ENCODE measurements around the gene NFAT5. TPM values are rescaled to one million over a fixed set of nuclear protein-coding genes. Genes with fewer than 3 reads are reported as not detected.

NFAT5 gene
- total RNA-seq, 1 donor from 2014 or later, result 14.3 TPM

DNA sequence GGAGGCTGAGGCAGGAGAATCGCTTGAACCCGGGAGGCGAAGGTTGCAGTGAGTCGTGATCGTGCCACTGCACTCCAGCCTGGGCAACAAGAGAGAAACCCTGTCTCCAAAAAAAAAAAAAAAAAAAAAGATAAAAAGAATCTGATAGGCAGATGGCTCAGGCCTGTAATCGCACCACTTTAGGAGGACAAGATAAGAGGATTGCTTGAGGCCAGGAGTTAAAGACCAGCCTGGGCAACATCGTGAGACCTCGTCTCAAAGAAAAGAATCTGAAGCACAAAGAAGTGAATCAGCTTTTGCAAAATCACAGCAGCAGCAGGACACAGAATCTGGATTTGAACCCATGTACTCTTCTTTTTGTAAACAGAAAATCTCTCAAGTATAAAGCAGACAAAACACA lies 181.3 kb downstream of the NFAT5 start:
- no peak overlapping the region for H3K4me2 ChIP-seq
- H3K27ac Mint-ChIP-seq, result peak overlapping the region; percentile 36
- no peak overlapping the region for H2AFZ ChIP-seq (replicated peaks)
- no peaks in the 10 kb centered on the region for H3K9me3 ChIP-seq (ENCODE audit: low read depth)
- H3K4me1 Mint-ChIP-seq, result no peaks in the 10 kb centered on the region
- H3K79me2 ChIP-seq (ENCODE audit: low read depth), result peaks cover 17% of the 10 kb centered on the region
- DNase-seq (ENCODE audit: low spot score), result no peak
- H3K4me3 Mint-ChIP-seq, result no peak overlapping the region
- H3F3A ChIP-seq (ENCODE audit: low read depth), result no peaks in the 10 kb centered on the region
- TF ChIP-seq, protein P1, sequence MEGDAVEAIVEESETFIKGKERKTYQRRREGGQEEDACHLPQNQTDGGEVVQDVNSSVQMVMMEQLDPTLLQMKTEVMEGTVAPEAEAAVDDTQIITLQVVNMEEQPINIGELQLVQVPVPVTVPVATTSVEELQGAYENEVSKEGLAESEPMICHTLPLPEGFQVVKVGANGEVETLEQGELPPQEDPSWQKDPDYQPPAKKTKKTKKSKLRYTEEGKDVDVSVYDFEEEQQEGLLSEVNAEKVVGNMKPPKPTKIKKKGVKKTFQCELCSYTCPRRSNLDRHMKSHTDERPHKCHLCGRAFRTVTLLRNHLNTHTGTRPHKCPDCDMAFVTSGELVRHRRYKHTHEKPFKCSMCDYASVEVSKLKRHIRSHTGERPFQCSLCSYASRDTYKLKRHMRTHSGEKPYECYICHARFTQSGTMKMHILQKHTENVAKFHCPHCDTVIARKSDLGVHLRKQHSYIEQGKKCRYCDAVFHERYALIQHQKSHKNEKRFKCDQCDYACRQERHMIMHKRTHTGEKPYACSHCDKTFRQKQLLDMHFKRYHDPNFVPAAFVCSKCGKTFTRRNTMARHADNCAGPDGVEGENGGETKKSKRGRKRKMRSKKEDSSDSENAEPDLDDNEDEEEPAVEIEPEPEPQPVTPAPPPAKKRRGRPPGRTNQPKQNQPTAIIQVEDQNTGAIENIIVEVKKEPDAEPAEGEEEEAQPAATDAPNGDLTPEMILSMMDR (IDR thresholded peaks at IDR 0.05), result no peak
- TF ChIP-seq EZH2 (IDR thresholded peaks at IDR 0.05) (no peak), EZH2phosphoT487 (IDR thresholded peaks at IDR 0.05) (no peak)
- H3K36me3 ChIP-seq, result peaks cover 6% of the 10 kb centered on the region
- no peaks in the 10 kb centered on the region for H3K4me1 ChIP-seq
- H3K27me3 ChIP-seq, result no peaks in the 10 kb centered on the region
- H3K4me3 ChIP-seq, result no peak overlapping the region
- peaks cover 2% of the 10 kb centered on the region for H3K27me3 Mint-ChIP-seq (ENCODE audit: insufficient read depth, low read depth)
- H3K9ac ChIP-seq, result no peak overlapping the region
- H3K9me3 Mint-ChIP-seq, result no peaks in the 10 kb centered on the region
- H4K20me1 ChIP-seq (ENCODE audit: low read depth), result peaks cover 3% of the 10 kb centered on the region
- no peak overlapping the region for H3K27ac ChIP-seq
- H3K36me3 Mint-ChIP-seq, result peaks cover 43% of the 10 kb centered on the region

DNA sequence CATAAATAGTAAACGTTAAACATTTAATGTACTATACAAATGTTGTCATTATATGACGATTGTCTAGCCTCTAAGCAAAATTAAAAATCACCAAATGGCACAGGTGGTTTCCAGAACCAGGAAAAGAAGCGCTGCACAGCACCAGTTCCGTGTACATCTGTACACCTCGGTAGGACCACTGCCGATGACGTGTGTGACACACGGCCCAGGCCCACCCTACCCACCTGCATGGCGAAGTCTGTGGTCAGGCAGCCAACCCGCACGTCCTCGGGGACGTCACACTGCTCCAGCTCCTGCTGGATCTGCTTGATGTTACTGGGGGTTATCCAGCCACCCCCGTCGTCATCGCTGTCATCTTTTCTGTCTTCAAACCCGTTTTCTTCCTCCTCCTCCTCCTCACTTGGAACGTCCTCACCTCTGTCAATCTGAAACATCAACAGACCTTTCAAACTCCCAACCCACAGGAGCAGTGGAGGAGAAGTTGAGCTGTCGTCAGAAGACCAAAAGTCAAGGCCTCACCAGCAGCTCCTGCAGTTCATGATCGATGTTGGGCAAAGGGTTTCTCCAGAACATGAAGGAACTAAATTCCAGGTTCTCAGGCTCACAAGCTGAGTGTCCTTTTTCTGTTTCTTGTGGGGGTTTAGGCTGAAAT lies 183.1 kb downstream of the NFAT5 start:
- peaks cover 33% of the 10 kb centered on the region for H3K36me3 Mint-ChIP-seq
- Histone ChIP-seq H3K4me3 (no peak overlapping the region), H3K9ac (no peak overlapping the region), H3K27ac (no peak overlapping the region), H4K20me1 (ENCODE audit: low read depth) (no peaks in the 10 kb centered on the region), H3K27me3 (no peaks in the 10 kb centered on the region), H3K4me2 (no peak overlapping the region), H3K4me1 (peaks cover 6% of the 10 kb centered on the region), H3F3A (ENCODE audit: low read depth) (no peaks in the 10 kb centered on the region), H3K79me2 (ENCODE audit: low read depth) (peaks cover 34% of the 10 kb centered on the region), H2AFZ (replicated peaks) (no peak overlapping the region), H3K9me3 (ENCODE audit: low read depth) (no peaks in the 10 kb centered on the region), H3K36me3 (peaks cover 6% of the 10 kb centered on the region)
- H3K9me3 Mint-ChIP-seq, result no peaks in the 10 kb centered on the region
- H3K27me3 Mint-ChIP-seq (ENCODE audit: insufficient read depth, low read depth), result peaks cover 2% of the 10 kb centered on the region
- H3K4me3 Mint-ChIP-seq, result no peak overlapping the region
- H3K4me1 Mint-ChIP-seq, result peaks cover 4% of the 10 kb centered on the region
- no peak for DNase-seq (ENCODE audit: low spot score)
- no peak overlapping the region for H3K27ac Mint-ChIP-seq
- TF ChIP-seq, protein P1 (IDR thresholded peaks at IDR 0.05), result no peak
- TF ChIP-seq EZH2 (IDR thresholded peaks at IDR 0.05), result no peak
- TF ChIP-seq EZH2phosphoT487 (IDR thresholded peaks at IDR 0.05), result no peak

DNA sequence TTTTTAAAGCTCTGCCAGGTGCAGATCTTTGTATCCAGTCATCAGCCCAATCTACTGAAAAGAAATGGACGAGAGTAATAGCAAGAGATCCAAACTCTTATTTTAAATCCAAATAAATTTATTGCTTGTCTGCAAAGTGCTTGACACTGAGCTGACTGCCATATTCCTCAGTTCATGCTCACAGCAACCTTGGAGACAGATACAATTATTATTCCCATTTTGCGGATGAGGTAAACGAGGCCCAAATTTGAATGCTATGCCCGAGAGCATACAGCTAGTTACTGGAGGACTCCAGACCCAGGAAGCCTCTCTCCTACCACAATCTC lies 188.3 kb downstream of the NFAT5 start:
- DNase-seq (ENCODE audit: low spot score), result no peak
- TF ChIP-seq EZH2phosphoT487 (IDR thresholded peaks at IDR 0.05) (no peak), EZH2 (IDR thresholded peaks at IDR 0.05) (no peak)
- TF ChIP-seq, protein P1 (IDR thresholded peaks at IDR 0.05), result no peak
- H2AFZ ChIP-seq (replicated peaks), result peak overlapping the region; percentile 82
- Mint-ChIP-seq H3K9me3 (no peaks in the 10 kb centered on the region), H3K4me1 (peaks cover 8% of the 10 kb centered on the region), H3K4me3 (peak overlapping the region; percentile 100), H3K27me3 (ENCODE audit: insufficient read depth, low read depth) (peaks cover 8% of the 10 kb centered on the region), H3K36me3 (peaks cover 14% of the 10 kb centered on the region), H3K27ac (peak overlapping the region; percentile 99)
- H3F3A ChIP-seq (ENCODE audit: low read depth), result no peaks in the 10 kb centered on the region
- peak overlapping the region; percentile 68 for H3K4me3 ChIP-seq
- H4K20me1 ChIP-seq (ENCODE audit: low read depth), result no peaks in the 10 kb centered on the region
- H3K4me2 ChIP-seq, result peak overlapping the region; percentile 81
- H3K36me3 ChIP-seq, result peaks cover 3% of the 10 kb centered on the region
- H3K27me3 ChIP-seq, result no peaks in the 10 kb centered on the region
- peaks cover 6% of the 10 kb centered on the region for H3K4me1 ChIP-seq
- peak overlapping the region; percentile 80 for H3K9ac ChIP-seq
- no peaks in the 10 kb centered on the region for H3K9me3 ChIP-seq (ENCODE audit: low read depth)
- peaks cover 43% of the 10 kb centered on the region for H3K79me2 ChIP-seq (ENCODE audit: low read depth)
- H3K27ac ChIP-seq, result no peak overlapping the region

MicroRNAs encoded within 50 kb of the gene (microRNA counts, 767-probe panel; counts per million panel counts)
- microRNA hsa-miR-1538, result 460 counts per million, percentile 90 among the panel's probes with 10 or more counts

Small RNAs within 50 kb of the gene (microRNA-seq; reads per million reads assigned to microRNA genes)
- not detected for gene MIR1538

Small RNAs within 50 kb of the gene (small RNA-seq; reads per million reads assigned to genes)
- gene MIR1538, result not detected

Other genes with a start within 250 kb of the NFAT5 start
- 12.9 and 14.1 TPM in 2 replicates for gene PDF, start 235.4 kb upstream of the NFAT5 start, total RNA-seq (ENCODE audit: low replicate concordance)
- 30.3 and 72.4 TPM in 2 replicates for gene COG8, start 226.4 kb upstream of the NFAT5 start, total RNA-seq (ENCODE audit: low replicate concordance)
- gene NIP7, start 226.2 kb upstream of the NFAT5 start, total RNA-seq (ENCODE audit: low replicate concordance), result 17.2 and 23.7 TPM in 2 replicates
- not detected in 2 replicates for gene TMED6, start 214.2 kb upstream of the NFAT5 start, total RNA-seq (ENCODE audit: low replicate concordance)
- 26.8 and 57.5 TPM in 2 replicates for gene TERF2, start 180.0 kb upstream of the NFAT5 start, total RNA-seq (ENCODE audit: low replicate concordance)
- 67.9 and 108 TPM in 2 replicates for gene CYB5B, start 141.3 kb upstream of the NFAT5 start, total RNA-seq (ENCODE audit: low replicate concordance)
- gene NQO1, start 160.6 kb downstream of the NFAT5 start, total RNA-seq (ENCODE audit: low replicate concordance), result 11.4 and 18.1 TPM in 2 replicates
- 30.3 and 47.4 TPM in 2 replicates for gene NOB1, start 189.0 kb downstream of the NFAT5 start, total RNA-seq (ENCODE audit: low replicate concordance)
- 24.5 and 26.8 TPM in 2 replicates for gene WWP2, start 196.4 kb downstream of the NFAT5 start, total RNA-seq (ENCODE audit: low replicate concordance)

Measured in neural progenitor cell (in vitro differentiated cells).